Stimulated activated CD8-positive, alpha-beta memory T cell treated with anti-CD3 and anti-CD28 coated beads, Interleukin-4, amount 100 ng/mL, for 48 hours (primary cell): ENCODE results near the gene IL1A.
"Not testable (repeated sequence)": the region's sequence is repeated elsewhere in the genome, so short reads cannot be mapped to it uniquely, and the experiment has no call there.

Experiments
- DNase-seq: peaks from one replicate; pipeline ENCODE4 v3.0.0-alpha.2; 2020

The IL1A gene, protein sequence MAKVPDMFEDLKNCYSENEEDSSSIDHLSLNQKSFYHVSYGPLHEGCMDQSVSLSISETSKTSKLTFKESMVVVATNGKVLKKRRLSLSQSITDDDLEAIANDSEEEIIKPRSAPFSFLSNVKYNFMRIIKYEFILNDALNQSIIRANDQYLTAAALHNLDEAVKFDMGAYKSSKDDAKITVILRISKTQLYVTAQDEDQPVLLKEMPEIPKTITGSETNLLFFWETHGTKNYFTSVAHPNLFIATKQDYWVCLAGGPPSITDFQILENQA

DNA sequence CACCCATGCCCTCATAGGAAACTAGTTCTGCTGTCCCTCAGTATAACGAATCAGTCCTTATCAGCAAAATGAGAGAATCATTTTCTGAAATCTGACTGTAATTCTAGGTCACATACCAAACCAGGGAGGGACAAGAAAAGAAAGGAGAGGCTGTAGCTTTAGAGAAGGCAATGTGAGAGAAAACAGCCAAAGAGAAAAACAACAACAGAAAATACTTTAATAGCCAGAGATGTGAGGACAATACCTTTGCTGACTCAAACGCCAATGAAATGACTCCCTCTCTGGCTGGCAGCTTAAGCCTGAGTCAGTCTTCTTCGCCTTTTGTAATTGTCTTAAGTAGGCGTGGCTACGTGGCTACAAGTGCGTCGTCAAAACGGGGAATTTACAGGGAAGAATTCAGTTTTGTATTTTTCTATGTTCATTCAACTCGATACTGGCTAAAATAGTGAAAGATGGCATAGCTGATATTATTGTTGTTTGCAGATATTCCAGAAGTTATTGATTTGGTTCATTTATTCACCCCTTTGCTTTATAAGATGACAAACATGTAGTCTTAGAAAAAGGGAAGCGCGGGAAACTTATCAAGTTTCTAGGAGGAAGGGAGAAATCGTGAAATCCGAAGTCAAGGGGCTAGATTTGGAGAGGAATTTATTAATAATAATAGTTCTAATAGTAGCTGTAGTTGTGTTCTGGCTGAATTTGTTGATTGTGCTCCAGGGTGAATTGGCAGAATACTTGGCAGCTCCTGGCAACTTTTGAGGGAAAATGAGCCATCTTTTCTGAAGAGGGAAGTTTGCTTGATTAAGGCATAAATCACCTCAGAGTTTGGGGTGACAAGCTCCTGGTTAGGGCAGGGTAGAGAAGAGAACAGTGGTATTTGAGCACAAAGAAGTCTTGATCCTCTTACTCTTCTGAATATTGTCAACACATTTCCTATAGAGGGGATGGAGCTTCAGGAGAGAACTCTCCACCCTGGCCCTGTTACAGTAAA, at the start of gene IL1A:
TSS of gene IL1A (minus strand) at position 295 of the 991 bp plus-strand sequence. CDS start 723 bp downstream, outside the sequence.
- no peak for DNase-seq

DNA sequence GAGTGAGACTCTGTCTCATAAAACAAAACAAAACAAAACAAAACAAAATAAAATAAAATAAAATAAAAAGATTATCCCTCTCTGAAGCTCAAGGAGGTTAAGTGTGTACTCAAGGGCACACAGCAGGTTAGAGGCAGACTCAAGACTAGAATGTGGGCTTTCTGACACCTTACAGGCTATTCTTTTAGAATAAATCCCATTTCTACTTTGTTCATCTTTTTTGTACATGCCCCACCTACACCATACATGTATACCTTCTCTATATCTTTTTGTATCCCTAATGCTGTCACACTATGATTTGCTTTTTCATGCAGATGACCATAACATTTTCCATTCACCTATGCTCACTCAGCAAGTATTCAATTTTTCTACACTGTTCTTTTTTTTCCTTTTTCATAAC, 49.7 kb upstream of the IL1A start:
- no peak for DNase-seq

DNA sequence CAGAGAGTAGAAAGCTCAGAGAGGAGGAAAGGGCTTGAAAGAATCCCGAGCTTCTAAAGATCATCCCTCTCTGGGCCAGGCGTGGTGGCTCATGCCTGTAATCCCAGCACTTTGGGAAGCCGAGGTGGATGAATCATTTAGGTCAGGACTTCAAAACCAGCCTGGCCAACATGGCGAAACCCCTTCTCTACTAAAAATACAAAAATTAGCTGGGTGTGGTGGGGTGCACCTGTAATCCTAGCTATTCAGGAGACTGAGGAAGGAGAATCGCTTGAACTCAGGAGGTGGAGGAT, 49.3 kb upstream of the IL1A start:
- DNase-seq: not testable (repeated sequence)

DNA sequence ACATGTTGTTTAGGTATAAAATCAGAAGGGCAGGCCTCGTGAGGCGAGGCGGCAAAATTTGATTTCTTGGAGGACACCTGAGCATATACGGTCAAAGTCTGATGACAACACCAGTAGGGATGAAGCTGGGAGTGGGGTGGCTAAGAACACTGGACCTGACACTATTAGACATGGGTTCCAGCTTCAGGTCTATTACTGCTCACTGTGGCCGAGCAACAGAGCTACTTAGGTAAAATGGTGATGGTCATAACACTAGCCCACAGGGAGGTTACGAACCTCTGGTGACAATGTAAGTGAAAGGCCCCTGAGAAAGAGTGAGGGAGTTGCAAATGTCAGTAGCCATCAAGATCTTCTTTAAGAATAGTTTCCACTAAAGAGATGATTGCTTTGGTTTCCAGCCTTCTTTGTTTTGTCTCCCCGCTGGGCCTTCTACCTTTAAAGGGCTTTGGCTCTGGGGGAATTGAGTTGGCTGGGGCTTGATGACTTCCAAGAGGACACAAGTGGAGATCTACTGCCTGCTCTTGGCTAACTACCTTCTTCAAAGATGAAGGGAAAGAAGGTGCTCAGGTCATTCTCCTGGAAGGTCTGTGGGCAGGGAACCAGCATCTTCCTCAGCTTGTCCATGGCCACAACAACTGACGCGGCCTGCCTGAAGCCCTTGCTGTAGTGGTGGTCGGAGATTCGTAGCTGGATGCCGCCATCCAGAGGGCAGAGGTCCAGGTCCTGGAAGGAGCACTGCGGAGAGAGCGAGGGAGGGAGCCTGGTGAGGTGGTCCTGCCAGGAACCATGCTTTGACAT, 48.7 kb upstream of the IL1A start:
- DNase-seq: no peak

DNA sequence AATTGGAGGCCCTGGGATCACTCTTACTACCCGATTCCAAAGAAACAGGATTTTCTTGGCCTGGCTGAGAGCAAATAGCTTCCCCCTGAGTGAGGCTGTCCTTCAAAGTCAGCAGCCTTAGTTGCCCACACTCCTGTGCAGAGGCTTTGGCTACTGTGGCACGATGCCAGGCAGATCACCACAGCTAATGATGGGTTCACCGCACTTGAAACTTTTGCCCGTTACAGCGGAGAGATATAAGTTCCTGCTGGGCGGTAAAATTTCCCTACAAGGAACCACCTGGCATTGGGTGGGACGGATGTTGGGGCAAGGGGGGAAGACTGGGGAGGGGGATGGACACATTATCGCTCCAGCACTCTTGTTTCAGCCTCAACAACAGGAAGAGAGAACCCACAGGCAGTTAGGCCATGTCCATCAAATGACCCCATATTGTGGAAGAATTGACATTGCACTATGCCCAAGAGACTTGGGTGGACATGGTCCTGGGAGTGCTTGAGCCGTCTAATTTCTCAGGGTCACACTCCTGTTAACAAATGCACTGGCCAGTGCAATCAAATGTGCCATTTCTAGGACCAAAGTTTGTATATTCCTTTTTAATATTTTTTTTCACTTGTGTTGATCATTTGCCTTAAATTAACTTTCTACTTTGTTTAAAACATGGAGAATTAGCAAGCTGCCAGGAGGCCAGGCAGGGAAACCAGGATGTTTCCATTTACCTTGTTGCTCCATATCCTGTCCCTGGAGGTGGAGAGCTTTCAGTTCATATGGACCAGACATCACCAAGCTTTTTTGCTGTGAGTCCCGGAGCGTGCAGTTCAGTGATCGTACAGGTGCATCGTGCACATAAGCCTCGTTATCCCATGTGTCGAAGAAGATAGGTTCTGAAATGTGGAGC, 47.9 kb upstream of the IL1A start:
- DNase-seq: no peak

DNA sequence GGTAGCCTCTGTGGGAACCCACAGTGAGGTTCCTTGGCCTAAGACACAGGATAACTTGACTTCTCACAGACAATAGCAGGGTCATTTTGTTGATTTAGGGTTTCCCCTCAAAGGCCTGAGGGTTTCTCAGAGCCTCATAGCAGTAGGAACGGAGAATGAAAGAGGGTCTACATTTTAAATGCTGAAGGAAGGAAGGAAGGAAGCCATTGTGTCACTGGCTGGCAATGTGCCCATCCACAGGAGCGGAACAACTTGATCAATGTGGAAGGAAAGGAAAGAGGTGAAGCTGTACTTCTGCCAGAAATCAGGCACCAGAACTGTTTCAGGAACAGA, 47.2 kb upstream of the IL1A start:
- no peak for DNase-seq

DNA sequence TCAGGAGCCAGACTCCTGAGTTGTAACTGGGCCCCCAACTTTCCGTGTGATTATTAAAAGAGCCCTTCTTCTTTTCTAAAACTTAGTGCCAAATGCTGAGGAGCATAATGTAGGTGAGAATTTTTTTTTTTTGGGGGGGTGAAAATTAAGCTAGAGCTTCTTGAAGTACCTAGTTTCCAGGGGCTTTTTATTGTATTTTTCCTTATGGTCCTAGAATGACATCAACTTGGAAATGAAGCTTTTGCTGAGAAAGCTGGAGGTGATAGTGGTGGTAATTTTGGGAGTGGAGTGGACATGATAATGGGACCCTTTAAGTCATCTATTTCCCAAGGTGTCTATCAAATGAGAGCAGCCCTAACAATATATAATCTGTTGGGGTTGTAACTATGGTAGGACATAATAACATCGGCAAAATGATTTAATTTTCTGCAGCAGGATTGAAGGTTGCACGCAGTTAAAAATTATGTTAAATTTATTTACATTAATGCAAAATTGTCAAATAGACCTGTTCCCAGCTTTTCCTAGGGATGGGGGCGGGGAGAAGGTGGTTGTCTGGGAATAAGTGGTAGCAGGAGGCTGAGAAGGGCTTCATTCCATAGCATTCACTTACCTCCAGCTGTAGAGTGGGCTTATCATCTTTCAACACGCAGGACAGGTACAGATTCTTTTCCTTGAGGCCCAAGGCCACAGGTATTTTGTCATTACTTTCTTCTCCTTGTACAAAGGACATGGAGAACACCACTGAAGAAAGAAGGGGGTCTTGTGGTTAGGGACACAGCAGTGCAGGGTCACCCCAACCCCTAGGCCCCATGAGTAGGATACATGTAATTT, 46.6 kb upstream of the IL1A start:
- no peak for DNase-seq

DNA sequence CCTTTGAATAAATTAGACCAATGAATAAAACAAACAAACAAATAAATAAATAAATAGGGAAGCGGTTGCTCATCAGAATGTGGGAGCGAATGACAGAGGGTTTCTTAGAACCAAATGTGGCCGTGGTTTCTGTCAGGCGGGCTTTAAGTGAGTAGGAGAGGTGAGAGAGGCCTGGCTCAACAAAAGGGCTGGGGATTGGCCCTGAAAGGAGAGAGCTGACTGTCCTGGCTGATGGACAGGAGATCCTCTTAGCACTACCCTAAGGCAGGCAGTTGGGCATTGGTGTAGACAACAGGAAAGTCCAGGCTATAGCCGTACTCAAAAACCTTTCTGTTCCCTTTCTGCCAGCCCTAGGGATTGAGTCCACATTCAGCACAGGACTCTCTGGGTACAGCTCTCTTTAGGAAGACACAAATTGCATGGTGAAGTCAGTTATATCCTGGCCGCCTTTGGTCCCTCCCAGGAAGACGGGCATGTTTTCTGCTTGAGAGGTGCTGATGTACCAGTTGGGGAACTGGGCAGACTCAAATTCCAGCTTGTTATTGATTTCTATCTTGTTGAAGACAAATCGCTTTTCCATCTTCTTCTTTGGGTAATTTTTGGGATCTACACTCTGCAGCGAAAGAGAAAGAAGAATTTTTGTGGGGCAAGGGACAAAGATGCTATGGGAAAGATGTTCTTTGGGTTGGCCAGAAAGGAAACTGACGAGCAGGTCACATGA, 45.8 kb upstream of the IL1A start:
- DNase-seq: no peak

DNA sequence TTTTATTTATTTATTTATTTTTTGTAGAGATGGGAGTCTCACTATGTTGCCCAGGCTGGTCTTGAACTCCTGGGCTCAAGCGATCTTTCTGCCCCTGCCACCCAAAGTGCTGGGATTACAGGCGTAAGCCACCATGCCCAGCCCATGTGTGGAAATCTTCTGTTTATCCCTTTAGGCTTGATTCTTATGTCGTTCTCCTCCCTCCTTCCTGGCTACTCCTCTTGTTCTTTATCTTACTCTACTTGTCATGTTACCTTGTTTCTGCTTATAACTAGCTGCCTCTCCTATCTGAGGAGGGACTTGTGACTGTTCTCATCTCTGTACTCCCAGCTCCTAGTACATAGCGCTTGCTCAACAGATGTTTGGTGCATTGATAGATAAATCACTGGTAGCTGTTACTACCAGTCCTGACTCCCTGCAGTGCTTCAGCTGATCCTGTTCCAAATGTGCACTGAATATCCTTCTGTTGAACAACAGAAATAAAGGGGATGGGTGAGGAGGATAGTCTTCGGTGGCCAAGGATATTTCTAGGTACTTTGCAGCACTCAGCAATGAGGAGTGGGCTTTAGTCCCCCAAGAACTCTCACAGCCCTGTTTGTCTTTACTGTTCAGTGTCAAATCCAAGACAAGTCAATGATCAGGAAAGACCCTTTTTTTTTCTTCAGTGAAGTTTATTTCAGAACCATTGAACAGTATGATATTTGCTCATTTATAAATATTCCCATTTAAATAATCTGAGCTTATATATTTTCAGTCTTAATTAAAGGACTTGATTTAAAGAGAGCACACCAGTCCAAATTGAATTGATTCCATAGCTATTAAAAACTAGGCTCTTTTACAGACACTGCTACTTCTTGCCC, 45.0 kb upstream of the IL1A start:
- DNase-seq: no peak

DNA sequence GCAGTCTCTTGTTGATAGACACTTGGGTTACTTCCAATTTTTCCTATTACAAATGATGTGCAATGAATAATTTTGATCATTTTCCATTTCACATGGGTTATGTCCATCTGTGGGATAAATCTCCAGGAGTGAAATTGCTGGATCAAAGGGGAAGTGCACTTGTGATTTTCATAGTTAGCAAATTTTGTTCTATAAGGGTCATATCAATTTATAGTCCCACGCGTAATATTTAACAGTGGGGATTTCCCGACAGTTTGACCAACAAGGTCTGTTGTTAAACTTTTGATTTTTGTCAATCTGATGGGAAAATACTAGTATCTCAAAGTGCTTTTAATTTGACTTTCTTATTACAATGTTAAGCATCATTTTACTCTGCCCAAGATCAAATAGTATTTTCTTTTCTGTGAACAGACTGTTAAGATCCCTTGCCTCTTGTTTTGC, 44.0 kb upstream of the IL1A start:
- no peak for DNase-seq

DNA sequence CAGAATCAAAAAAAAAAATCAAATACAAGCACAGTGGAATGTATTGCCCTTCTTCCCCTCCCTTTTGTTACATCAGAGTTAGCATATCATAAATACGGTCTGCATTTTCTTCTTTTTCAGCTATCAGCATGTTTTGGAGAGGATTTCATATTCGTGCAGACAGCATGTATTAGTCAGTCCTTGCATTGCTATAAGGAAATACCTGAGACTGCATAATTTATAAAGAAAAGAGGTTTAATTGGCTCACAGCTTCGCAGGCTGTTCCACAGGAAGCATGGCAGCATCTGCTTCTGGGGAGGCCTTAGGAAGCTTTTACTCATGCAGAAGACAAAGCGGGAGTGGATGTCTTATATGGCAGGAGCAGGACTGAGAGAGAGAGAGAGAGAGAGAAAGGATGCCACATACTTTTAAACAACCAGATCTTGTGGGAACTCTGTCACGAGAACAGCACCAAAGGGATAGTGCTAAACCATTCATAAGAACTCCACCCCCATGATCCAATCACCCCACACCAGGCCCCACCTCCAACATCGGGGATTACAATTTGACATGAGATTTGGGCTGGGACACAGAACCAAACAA, 43.4 kb upstream of the IL1A start:
- no peak for DNase-seq

DNA sequence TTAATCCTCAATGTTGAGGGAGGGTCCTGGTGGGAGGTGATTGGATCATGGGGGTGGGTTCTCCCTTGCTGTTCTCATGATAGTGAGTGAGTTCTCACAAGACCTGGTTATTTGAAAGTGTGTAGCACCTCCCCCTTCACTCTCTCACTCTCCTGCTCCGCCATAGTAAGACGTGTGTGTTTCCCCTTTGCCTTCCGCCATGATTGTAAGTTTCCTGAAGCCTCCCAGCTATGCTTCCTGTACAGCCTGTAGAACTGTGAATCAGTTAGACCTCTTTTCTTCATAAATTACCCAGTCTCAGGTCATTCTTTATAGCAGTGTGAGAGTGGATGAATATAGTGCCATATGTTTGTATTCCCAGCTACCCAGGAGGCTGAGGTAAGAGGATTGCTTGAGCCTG, 42.7 kb upstream of the IL1A start:
- DNase-seq: no peak

DNA sequence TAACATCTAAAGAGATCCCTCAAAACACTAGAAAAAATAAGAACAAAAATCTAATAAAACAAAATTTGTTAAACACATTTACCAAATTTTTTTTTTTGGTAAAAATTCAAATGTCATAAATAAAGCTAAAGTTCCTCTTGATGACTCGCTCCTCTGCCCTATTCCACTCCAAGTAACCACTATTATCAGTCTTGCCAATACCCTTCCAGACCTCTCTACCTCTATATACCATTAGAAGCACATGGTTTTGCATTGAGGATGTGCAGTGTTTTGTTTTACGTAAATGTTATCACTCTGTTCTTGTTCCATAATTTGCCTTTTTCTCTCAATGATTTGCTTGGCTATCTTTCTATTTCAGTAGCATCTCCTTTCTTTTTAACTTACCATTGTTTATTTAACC, 41.4 kb upstream of the IL1A start:
- no peak for DNase-seq

DNA sequence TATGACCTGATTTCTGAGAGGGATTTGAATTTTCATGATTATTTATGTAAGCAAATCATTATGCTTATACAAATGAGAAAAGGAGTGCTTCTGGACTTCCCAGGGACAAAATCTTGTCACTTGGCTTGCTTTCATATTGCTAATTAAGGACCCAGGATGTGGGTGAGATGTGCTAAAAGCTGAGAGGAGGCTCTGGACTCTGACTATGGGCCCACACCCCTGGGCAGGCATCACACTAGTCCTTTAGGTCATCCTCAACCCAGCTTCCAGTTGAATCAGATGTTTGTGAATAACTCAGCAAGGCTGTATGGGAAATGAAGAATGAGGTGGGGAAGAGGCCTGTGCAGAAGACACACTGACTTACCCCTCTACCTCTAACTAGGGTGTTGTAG, 40.4 kb upstream of the IL1A start:
- no peak for DNase-seq

DNA sequence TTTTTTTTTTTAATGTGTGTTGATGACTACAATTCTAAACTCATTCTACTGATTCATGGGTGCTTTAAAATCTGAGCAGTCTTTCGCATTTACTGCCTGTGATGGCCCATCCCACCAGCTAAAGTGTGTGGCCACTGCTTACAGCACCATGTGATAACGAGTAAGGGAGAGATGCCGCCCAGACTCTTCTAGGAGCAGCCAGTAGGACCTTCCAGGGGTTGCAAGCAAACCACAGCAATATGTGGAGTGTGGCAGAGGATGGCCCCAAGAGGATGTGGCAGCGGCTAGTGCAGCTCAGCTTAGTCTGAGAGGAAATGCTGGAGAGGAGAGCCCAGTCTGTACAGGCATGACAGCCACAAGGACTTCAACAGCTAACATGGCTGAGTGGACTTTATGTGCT, 37.4 kb upstream of the IL1A start:
- DNase-seq: peak; percentile 42

DNA sequence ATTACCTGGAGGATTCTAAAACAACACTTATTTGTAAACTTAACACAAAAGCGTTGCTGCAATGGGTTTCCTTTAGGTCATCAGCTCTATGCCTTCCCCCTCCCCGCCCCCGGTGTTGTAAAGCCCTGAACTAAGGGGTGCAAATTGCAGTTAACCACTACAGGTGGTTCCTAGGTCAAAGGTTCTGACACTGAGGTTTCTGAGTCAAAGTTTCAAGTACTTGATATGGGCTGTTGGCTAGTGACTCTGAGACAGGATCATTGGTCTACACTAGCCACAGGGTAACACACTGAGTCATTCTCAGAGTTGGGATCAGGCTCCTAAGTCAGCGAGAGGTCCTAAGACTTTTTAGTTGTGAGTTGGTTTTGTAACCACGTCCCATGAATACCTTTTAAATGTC, 36.8 kb upstream of the IL1A start:
- peak; percentile 76 for DNase-seq

DNA sequence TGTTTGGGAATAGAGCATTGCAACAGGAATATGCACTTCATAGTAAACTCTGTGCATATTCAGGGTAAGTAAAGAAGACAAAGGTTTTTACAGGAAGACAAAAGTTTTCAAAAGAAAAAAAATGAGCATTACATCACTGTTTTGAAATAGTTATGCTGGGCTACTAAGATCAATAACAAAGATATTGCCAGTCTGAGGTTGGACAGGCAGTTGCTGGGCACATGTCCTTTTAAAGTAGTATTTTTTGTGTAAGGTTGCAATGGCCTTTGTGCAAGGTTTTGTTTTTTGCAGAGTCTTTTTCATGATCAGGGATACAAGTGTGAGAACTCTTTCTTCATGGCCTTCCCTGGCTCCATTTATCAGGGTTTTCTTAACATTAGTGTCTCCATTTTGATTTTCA, 36.0 kb upstream of the IL1A start:
- no peak for DNase-seq

DNA sequence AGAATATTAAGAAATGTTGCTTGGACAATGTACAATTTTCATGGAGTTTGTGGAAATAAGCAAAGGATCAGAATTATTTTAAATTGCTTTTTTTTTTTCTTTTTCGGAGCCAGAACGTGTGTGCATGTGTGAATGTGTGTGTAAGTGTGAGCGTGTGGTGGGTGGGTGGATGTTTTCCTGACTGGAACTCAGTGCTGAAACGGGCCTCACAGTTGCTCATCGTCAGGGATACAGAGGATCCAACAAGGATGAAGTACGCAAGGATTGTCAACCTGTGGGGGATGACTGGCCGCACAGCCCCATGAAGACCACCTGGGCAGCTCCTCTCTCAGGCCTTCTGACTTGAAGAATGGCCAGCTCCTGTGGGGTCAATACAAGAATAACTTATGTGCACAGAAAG, 34.8 kb upstream of the IL1A start:
- DNase-seq: no peak

DNA sequence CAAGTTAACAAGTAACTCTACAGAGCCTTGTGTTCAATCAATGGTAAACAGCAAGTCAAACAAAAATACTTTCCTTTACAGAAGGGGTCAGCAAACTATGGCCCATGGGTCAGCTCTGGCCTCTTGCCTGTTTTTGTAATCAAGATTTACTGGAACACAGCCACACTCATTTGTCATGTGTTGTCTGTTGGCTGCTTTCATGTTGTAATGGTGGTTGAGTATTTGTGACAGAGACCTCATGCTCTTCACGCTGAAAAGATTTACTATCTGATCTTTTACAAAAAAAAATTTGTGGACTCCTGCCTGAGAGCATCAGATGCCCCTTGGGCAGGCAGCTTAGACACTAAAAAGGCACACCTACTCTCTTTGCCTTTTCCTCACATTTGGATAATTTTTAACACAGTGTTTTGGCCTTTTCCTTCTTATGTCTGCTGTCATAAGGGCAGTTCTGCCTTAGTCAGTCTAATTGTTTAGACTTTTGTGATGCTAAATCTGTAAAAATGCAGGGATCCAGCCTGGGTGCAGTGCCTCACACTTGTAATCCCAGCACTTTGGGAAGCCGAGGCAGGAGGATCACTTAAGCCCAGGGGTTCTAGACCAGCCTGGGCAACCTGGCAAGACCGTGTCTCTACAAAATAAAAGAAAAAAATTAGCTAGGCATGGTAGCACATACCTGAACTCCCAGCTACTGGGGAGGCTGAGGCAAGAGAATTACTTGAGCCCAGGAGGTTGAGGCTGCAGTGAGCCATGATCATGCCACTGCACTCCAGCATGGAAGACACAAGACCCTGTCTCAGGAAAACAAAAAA, 34.0 kb upstream of the IL1A start:
- no peak for DNase-seq
